ENCODE data around the gene BASP1.
"Not testable (repeated sequence)": the region's sequence is repeated elsewhere in the genome, so short reads cannot be mapped to it uniquely, and the experiment has no call there.

DNA sequence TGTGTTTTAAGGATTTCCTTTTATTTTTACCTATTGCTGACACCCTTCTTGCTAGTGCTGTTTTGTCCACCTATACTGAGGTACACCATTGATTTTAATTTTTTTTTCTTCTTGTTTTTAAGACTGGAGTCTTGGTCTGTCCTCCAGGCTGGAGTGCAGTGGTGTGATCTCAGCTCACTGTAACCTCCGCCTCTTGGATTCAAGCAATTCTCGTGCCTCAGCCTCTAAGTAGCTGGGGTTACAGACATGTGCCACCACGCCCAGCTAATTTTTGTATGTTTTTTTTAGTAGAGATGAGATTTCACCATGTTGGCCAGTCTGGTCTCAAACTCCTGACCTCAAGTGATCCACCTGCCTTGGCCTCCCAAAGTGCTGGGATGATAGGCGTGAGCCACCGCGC, 32.4 kb downstream of the BASP1 start:
- not testable (repeated sequence) for TF ChIP-seq POLR2AphosphoS5 (IDR thresholded peaks at IDR 0.05; ENCODE audit: low read depth, low read length); CTCF (IDR thresholded peaks at IDR 0.05); EZH2phosphoT487 (IDR thresholded peaks at IDR 0.05; ENCODE audit: borderline replicate concordance, low read depth); TAF1 (IDR thresholded peaks at IDR 0.05; ENCODE audit: borderline replicate concordance, low read depth, low read length); MXI1 (IDR thresholded peaks at IDR 0.05; ENCODE audit: low read depth, low read length); TEAD4 (IDR thresholded peaks at IDR 0.05; ENCODE audit: borderline replicate concordance, insufficient read depth); FOXJ3 (CRISPR knock-in tag; IDR thresholded peaks at IDR 0.05); YY1 (IDR thresholded peaks at IDR 0.05; ENCODE audit: low read depth); EP300 (IDR thresholded peaks at IDR 0.05; ENCODE audit: borderline replicate concordance in 1 of 2, low read depth in 1 of 2, low read length in 1 of 2); NRF1 (IDR thresholded peaks at IDR 0.05; ENCODE audit: low read depth, low read length); MAX (IDR thresholded peaks at IDR 0.05; ENCODE audit: low read depth); TCF12 (IDR thresholded peaks at IDR 0.05)
- TF ChIP-seq, protein P1, sequence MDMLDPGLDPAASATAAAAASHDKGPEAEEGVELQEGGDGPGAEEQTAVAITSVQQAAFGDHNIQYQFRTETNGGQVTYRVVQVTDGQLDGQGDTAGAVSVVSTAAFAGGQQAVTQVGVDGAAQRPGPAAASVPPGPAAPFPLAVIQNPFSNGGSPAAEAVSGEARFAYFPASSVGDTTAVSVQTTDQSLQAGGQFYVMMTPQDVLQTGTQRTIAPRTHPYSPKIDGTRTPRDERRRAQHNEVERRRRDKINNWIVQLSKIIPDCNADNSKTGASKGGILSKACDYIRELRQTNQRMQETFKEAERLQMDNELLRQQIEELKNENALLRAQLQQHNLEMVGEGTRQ (IDR thresholded peaks at IDR 0.05; ENCODE audit: borderline replicate concordance, low read depth, low read length): not testable (repeated sequence)
